Subcutaneous preadipocyte (primary cell): Measurements from ENCODE around the gene RRBP1. TPM values are rescaled to one million over a fixed set of nuclear protein-coding genes. Genes with fewer than 3 reads are reported as not detected.

Experiments used
- total RNA-seq: library from RNA; depleted of rRNA; stranded (reverse); fragments of >200 nt; gene quantifications from 2 replicates; pipeline ENCODE4 v1.2.3, GENCODE V29; 2012

Gene RRBP1, protein sequence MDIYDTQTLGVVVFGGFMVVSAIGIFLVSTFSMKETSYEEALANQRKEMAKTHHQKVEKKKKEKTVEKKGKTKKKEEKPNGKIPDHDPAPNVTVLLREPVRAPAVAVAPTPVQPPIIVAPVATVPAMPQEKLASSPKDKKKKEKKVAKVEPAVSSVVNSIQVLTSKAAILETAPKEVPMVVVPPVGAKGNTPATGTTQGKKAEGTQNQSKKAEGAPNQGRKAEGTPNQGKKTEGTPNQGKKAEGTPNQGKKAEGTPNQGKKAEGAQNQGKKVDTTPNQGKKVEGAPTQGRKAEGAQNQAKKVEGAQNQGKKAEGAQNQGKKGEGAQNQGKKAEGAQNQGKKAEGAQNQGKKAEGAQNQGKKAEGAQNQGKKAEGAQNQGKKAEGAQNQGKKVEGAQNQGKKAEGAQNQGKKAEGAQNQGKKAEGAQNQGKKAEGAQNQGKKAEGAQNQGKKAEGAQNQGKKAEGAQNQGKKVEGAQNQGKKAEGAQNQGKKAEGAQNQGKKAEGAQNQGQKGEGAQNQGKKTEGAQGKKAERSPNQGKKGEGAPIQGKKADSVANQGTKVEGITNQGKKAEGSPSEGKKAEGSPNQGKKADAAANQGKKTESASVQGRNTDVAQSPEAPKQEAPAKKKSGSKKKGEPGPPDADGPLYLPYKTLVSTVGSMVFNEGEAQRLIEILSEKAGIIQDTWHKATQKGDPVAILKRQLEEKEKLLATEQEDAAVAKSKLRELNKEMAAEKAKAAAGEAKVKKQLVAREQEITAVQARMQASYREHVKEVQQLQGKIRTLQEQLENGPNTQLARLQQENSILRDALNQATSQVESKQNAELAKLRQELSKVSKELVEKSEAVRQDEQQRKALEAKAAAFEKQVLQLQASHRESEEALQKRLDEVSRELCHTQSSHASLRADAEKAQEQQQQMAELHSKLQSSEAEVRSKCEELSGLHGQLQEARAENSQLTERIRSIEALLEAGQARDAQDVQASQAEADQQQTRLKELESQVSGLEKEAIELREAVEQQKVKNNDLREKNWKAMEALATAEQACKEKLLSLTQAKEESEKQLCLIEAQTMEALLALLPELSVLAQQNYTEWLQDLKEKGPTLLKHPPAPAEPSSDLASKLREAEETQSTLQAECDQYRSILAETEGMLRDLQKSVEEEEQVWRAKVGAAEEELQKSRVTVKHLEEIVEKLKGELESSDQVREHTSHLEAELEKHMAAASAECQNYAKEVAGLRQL (N-terminal part only)
- total RNA-seq: 76.4 and 121 TPM in 2 replicates

DNA sequence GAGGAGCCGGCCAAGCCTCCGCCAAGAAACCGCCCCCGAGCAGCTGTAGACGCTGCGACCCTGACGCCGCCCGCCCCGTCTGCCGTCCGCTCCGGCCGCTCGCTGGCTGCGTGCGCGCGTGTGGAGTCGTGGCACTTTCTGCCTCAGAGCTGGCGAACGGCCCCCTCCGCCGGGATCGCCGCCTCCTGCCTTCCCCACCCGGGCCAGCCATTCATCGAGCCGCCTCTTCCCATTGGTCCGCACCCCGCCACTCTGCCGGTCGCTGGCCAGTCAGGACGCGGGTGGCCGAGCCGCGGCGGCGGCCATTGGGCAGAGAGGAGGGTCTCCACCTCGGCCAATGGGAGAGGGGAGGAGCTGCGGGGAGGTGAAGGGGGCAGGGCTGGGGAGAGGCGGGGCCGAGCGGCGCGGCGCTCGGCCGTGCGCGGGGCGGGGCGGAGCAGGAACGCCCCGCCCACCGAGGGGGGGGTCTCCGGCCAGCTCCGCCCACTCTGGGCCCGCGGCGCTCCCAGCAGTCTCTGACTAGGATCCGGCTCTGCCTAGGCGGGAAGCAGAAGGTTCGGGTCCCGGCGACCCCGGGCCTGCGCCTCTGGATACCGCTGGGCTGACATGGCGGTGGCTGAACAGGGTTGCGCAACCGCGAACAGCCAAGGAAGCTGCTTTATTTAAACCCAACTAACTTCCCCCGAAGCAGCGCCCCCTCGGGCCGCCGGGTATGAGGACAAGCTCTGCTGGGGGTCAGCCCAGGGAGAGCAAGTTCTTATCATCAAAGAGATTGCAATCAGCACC lies at the start of gene RRBP1:
RRBP1 (minus strand) TSS at position 140 of the 786 bp plus-strand sequence. CDS start 21,735 bp downstream, outside the sequence.

DNA sequence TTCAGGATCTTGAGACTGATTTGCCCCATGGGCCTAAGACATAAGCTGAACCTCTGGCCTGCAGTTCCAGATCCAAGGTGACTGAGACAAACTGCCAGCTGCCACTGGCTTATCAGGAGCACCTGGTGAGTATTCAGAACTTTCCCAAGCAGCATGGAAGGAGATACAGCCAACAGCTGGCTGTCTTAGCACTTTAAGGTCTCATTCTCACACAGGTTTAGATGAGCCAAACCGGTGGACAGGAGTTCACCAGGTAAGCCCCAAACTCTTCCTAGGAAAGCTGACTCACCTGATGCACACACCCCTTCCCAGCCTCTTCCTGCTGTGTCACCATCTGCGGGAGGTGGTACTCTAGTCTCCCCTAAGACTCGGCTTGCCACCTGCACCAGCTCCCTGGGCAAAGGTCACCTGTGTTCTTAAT lies 17.9 kb upstream of the RRBP1 start, which contains the start of gene BANF2:
BANF2 (plus strand) TSS at position 36 of the 421 bp plus-strand sequence. CDS start 25,060 bp downstream, outside the sequence.

DNA sequence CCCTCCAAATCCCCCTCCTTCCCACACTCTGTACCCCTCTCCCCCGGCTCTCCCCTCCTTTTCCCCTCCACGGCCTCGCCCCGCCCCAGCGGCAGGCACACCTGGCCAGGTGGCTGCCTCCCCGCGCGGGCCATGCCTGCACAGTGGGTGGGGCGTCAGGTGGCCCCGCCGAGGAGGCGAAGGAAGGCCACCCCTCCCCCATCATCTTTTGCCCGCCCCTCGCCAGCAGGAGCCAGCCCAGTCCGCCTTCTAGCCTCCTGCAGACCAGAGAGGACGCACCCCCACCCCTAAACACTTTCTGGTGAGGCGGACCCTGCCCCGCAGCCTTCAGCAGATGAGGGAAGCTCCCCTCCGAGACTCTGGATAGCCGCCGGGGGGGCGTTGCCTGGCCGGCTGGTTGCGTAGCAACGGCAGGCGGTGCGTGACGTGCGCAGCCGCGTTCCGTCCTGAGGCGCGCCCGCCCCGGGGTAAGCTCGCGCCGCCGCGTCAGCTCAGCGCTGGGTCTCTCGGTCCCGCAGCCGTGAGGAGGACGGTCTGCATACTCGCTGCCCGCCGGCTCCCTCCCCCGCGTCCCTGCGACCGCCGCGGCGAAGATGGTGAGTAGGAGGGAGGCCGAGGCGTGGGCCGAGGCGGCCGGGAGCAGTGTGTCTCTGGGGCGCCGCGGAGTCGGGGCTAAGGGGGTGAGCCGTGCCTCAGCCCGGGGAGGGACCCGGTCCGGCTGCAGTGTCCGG lies 112.3 kb downstream of the RRBP1 start, which contains the start of gene DSTN:
DSTN (plus strand) TSS at position 460 of the 731 bp plus-strand sequence; CDS start at position 594, 134 bp downstream.

Other genes starting within 250 kb of the RRBP1 start
- 0.73 and 0.98 TPM in 2 replicates for gene BFSP1, start 150.9 kb downstream of the RRBP1 start, total RNA-seq
- gene DSTN, start 112.2 kb downstream of the RRBP1 start, total RNA-seq: 146 and 147 TPM in 2 replicates
- not detected in 2 replicates for gene BANF2, start 17.7 kb upstream of the RRBP1 start, total RNA-seq